GM18873 (cell line): Measurements from ENCODE around the gene TOMM40.
"Not testable (repeated sequence)": the region's sequence is repeated elsewhere in the genome, so short reads cannot be mapped to it uniquely, and the experiment has no call there.

Source experiments
- ATAC-seq: cut with Tn5 transposase; IDR thresholded peaks from one replicate; pipeline ENCODE4 v1.9.1; 2021; ENCODE audit warnings: mild to moderate bottlenecking, moderate library complexity, moderate number of reproducible peaks; ENCODE audit not compliant: unreplicated experiment, low FRiP score

Gene TOMM40

DNA sequence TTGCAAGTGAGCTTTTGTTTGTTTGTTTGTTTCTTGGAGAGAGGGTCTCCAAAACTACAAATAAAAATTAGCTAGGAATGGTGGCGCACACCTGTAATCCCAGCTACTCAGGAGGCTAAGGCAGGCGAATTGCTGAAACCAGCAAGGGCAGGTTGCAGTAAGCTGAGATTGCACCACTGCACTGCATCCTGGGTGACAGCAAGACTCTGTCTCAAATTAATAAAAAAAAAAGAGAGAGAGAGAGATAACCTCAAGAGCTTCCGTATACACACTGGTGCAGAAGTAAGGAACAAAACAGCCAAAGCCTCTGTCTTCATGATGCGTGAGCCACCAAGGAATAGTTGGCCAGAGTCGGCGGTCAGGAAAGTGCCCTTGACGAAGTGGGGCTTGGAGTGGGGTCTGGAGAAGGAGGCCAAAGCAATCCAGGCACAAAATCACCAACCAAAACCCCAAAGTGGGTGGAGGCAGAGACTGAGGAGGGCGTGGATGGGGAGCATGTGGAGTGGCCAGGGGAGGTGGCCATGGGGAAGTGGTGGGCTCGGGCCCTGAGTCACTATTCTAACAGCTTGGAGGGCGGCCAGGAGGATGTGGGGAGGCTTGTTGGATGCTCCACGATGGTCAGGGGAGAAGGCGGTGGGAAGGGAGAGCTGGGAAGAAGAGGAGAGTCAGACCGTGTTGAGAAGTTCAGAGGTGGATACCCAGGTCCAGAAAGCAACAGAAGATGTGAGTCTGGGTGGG, 21.2 kb upstream of the TOMM40 start:
- ATAC-seq: no peak

DNA sequence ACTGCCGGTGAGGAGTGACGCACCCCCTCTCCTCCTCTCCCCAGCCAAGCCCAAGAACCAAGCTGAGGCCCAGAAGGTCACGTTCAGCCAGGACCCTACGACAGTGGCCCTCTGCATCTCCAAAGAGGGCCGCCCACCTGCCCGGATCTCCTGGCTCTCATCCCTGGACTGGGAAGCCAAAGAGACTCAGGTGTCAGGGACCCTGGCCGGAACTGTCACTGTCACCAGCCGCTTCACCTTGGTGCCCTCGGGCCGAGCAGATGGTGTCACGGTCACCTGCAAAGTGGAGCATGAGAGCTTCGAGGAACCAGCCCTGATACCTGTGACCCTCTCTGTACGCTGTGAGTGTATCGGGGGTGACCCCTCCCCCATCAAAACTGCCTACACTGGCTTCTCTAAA, 19.2 kb upstream of the TOMM40 start:
- no peak for ATAC-seq

DNA sequence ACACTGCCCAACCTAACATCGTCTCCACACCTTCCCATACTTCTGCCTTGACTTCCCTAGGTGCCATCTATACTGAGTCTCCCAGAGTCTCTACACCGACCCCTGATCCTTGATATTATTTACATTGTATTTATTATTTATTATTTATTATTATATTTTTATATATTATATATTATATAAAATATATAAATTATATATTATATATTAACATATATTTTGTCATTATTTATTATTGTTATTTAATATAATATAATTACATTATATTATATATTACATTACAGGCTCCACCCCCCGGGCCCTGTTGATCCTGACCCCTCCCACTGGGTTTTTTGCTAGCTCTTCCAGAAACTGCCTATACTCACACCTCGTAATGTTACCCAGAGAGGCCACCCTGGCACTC, 18.4 kb upstream of the TOMM40 start:
- ATAC-seq: no peak

DNA sequence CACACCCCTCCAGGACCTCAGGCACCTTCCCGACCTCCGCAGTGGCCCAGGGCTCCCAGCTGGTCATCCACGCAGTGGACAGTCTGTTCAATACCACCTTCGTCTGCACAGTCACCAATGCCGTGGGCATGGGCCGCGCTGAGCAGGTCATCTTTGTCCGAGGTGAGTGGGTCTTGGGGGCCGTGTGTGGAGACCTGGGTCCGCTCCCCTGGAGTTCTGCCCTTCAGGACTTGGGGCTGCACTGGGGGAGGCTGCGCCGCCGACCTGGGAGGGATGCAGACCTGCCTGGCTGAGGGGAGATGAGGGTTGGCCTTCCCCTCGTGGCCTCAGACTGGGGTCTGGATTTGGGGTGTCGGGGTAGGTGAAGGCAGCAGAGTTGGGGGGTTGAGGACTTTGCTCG, 16.7 kb upstream of the TOMM40 start:
- no peak for ATAC-seq

DNA sequence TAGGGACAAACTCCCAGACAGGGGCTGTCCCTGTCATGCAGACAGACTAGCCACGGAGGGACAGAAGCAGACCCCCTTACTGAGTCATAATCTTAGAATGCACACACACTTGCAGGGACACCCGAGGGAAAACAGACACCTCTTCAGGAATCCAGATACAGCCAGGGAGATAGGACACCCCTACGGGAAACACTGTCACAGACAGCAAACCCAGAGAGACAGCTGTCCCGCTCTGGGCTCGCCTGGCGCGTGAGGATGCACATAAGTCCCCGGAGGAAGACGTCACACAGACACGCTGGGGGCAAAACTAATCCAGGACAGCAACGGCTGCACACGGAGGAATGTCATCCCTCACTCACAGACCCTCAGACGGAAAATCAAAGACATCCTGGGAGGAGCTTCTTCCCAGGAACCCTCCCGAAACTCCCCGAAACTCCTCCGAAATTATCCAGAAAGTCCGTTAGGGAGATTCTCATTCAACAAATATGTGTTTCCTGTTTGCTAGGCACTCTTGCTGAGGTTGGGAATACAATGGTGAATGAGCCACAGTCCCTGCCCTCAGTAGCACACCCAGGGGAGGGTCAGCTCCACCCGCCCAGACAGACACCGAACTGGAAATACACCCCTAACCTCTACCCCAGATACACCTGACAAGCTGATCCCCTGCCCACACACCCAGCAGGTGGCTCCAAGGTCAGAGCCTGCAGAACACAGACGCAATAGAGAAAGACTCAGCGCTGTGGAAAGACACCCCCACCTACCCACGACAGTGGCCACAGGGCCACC, 15.2 kb upstream of the TOMM40 start:
- ATAC-seq: no peak

DNA sequence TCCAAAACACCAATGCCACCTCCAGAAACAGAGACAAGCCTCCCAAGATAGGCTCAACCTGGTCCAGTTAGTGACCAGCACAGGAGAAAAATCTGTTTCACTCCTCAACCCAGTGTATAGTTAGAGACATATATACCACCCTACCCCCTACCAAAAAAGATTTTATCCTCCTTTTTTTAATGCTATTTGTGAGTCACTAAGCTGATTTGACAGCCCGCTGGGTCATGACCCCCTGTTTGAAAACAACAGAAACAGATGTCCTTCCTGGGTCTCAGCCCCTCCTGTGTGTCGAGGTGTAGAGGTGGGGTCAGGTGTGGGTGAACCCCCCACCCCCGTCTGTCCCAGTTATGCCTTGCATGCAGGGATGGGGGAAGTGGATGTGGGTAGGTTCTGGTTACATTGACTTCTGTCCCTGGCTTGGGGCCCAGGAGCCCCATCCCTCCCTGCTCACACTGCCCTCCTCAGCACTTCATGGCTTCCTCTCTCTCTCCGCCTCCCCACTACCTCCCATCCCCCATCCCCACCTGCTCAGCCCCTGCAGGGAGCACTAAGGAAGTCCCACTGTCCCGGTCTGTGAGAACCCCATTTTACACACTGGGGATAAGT, 14.0 kb upstream of the TOMM40 start:
- no peak for ATAC-seq

DNA sequence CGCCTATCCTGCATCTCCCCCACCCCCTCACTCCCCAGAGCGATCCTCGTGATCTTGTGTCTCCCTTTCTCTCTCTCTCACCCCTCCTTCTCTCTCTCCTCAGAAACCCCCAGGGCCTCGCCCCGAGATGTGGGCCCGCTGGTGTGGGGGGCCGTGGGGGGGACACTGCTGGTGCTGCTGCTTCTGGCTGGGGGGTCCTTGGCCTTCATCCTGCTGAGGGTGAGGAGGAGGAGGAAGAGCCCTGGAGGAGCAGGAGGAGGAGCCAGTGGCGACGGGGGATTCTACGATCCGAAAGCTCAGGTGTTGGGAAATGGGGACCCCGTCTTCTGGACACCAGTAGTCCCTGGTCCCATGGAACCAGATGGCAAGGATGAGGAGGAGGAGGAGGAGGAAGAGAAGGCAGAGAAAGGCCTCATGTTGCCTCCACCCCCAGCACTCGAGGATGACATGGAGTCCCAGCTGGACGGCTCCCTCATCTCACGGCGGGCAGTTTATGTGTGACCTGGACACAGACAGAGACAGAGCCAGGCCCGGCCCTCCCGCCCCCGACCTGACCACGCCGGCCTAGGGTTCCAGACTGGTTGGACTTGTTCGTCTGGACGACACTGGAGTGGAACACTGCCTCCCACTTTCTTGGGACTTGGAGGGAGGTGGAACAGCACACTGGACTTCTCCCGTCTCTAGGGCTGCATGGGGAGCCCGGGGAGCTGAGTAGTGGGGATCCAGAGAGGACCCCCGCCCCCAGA, 12.8 kb upstream of the TOMM40 start:
- ATAC-seq: no peak

DNA sequence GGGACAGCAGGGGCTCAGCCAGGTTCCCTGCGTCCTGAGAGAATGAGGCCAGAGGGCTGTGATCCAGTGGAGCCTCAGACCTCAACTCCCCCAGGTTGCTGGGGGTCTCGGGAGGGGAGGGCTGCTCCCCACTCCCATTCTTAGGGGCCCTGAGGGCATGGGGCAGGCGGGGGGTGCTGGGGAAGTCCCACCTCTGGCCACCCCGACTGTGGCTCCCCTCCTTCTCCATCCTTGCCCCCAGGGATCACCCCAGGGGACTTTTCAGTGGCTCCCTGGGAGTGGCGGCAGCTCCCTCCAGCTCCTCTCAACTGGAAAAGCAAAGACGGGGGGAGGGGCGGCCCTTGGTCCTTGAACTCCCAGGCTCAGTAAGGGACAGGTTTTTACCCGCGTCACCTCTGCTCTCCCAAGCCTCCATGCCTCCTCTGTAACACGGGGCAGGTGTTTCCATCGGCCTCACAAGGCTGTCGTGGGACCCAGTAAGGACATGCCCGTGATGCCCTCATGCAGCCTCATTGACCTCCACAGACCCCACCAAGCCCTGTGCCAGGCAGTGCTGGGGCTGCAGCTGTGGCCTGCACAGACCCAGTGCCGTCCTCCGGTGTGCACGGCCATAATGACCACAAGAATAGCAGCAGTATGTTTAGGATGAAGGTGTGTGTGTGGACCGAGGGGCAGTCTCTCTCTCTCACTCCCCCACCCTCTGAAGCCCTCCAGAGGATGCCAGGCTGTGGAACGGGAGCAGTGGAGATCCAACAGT, 11.6 kb upstream of the TOMM40 start:
- no peak for ATAC-seq

DNA sequence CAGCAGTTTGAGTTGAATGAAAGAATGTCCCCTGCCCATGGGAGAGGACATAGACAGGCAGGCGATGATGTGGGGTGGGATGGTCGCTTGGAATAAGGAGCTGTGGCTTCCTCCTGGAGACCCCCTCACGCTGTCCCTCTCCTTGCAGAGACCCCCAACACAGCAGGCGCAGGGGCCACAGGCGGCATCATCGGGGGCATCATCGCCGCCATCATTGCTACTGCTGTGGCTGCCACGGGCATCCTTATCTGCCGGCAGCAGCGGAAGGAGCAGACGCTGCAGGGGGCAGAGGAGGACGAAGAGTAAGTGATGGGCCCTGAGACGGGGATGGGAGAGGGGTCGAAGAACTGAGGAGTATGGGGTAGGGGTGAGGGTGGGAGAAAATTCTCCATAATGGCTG, 9.0 kb upstream of the TOMM40 start:
- ATAC-seq: no peak

DNA sequence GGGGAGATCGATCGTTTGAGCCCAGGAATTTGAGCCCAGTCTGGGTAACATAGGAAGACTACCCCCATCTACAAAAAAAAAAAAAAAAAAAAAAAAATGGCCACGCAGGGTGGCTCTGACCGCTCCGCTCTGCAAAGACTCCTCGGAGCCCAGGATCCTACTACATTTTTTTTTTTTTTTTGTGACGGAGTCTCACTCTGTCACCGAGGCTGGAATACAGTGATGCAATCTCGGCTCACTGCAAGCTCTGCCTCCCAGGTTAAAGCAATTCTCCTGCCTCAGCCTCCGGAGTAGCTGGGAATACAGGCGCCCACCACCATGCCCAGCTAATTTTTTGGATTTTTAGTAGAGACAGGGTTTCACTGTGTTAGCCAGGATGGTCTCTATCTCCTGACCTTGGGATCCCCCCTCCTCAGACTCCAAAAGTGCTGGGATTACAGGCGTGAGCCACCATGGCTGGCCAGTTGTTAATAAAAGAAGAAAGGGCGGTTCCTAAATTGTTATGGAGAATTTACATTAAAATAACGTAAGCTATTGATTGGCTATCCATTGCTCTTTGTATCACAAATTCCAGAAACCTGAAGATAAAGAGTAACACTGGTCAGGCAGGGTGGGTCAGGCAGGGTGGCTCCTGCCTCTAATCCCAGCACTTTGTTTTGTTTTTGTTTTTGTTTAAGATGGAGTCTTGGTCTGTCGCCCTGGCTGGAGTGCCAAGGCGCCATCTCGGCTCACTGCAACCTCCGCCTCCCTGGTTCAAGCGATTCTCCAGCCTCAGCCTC, 8.2 kb upstream of the TOMM40 start:
- not testable (repeated sequence) for ATAC-seq

DNA sequence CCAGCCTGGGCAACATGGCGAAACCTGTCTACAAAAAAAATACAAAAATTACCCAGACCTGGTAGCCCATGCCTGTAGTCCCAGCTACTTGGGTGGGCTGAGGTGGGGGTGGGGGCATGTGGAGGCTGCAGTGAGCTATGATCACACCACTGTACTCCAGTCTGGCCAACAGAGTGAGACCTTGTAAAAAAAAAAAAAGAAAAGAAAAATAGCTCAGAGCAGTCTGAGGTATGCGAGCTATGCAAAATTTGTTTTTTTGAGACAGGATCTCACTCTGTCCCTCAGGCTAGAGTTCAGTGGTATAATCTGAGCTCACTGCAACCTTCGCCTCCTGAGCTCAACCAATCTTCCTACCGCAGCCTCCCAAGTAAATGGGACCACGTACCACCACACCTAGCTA, 7.1 kb upstream of the TOMM40 start:
- no peak for ATAC-seq

DNA sequence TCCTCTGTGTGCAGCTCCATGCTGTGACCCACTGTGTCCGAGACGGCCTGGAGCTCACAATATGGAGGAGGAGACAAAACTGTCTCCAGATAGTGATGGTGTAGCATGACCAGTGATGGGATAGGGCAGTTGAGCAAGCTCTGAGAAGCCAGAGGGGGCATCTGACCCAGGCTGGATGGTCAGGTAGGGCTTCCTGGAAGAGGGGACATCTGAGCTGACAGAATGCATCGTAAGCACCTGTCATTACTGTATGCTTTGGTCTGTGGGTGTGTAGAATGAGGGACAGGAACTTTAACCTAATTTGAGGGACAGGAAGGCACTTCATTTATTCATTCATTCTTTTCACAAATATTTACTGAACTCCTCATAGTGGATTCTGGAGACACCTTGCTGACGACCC, 6.5 kb upstream of the TOMM40 start:
- ATAC-seq: no peak

DNA sequence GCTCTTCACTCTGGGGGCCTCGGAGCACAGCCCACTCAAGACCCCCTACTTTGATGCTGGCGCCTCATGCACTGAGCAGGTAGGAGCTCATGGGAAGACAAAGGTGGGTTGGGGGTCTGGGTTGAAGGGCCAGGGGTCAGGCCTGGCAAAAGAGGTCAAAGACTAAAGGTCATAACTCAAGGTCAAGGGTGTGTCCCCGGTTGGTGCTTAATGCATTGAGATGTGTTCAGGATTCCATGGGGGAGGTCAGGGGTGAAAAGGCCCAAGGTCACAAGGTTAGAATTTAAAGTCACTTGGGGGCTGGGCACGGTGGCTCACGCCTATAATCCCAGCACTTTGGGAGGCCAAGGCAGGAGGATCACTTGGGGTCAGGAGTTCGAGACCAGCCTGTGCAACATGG, 4.9 kb upstream of the TOMM40 start:
- ATAC-seq: no peak

DNA sequence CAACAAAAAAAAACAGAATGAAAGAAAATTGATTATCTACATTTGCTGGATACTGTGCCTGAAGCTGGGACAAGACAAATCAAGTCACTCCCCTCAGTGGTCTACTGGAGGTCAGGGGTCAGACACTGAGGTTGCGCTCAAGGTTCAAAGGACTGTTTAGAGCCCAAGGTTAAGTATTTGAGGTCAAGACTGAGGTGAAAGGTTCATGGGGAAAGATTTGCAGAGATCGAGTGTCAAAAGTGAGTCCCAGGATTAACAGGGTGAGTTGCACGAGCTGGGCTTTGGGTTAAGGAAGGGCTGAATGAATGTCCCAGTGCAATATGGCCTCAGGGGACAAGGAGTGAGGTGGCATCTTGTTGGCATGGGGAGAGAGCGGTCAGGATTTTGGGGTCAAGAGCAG, 3.4 kb upstream of the TOMM40 start:
- ATAC-seq: no peak

DNA sequence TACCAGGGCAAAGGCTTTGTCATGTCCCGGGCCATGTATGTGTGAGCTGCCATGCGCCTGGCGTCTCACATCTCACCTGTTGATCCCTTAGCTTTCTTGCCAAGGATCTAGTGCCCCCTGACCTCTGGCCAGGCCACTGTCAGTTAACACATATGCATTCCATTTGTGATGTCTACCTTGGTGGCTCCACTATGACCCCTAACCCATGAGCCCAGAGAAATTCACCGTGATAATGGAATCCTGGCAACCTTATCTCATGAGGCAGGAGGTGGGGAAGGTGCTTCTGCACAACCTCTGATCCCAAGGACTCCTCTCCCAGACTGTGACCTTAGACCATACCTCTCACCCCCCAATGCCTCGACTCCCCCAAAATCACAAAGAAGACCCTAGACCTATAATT, 2.7 kb upstream of the TOMM40 start:
- ATAC-seq: not testable (repeated sequence)

DNA sequence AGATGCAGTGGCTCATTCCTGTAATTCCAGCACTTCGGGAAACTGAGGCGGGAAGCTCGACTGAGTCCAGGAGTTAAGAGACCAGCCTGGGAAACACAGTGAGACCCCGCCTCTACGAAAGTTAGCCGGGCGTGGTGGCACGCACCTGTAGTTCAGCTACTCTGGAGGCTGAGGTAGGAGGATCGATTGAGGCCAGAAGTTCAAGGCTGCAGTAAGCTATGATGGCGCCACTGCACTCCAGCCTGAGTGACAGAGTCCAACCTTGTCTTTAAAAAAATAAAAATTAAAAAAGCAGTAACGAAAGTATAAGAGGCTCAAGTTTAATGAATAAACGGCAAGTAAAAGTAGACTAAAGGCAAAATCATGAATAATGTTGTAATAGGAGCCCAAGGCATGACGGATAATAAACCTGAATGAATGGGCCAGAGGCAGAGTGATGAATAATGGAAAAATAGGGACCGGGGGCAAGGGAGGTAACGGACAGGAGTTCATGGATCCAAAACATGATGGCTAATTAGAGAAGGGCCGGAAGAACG, 1.2 kb upstream of the TOMM40 start:
- ATAC-seq: no peak

DNA sequence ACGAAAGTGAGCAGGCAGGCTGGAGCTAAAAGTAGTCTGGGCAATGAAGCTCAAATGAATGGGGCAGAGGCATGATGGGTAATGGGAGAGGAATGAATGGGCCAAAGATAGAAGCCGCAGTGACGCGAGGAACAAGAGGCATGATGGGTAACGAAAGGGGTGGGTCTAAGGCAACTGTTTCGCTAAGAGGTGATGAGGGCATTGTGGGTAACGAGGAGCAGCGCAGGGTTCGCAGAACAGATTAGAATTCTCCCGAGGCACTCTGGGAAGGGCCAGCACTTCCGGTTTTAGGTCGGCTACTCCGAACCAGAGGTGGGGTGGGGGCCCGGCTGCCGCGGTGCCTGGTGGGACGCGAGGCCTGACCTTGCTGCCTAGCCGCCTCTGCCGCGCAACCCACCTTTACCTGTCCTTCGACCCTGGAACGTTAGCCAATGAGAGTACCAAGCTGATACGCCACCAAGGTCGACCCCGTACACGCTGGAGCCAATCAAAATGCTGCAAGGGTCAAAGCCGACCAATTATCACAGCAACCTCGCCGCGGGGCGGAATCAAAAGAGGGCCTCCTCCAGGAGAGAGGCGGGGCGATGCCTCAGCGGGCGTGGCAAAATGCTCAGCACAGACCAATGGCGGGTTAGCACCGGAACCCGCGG, 563 bp upstream of the TOMM40 start:
- ATAC-seq: peak; percentile 82

DNA sequence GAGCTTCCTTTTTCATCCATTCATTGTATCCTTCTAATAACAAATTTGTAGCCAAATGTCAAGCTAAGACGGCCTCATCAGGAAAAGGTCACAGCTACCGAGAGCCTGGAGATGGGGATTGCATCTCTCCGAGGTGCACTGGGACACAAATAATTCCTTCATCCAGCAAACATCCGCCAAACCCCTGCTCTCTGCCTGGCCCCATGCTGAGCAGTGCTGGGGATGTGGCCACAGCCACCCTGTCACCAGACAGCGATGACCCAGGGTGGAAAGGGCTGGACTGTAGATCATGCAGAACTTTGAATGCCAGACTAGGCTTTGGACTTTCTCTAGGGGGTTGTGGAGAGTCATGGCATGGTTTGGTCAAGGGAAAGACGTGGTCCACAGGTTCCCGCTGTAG, 1.9 kb downstream of the TOMM40 start:
- no peak for ATAC-seq
